GM10847 (cell line): ENCODE measurements around the gene PLCL2.

Experiments
- POLR2A ChIP-seq: IDR thresholded peaks from 2 replicates; pipeline ENCODE4 v1.6.1; 2011; ENCODE audit not compliant: insufficient read length; ENCODE audit errors: extremely low read depth

Gene PLCL2

GRCh38 chr3:16881896-16882630 is 2.7 kb upstream of the PLCL2 start:
- no peak for TF ChIP-seq POLR2A

- TF ChIP-seq POLR2A, result no peak
These were observed 1.6 kb upstream of the PLCL2 start for GRCh38 chr3:16883057-16883722.

- no peak for TF ChIP-seq POLR2A
These were observed 1.1 kb upstream of the PLCL2 start for GRCh38 chr3:16883723-16884083.

GRCh38 chr3:16884084-16884747 is 539 bp upstream of the PLCL2 start:
- TF ChIP-seq POLR2A, result no peak

GRCh38 chr3:16885593-16886302 is 993 bp downstream of the PLCL2 start:
- TF ChIP-seq POLR2A, result no peak

- TF ChIP-seq POLR2A, result no peak
These were observed 1.5 kb downstream of the PLCL2 start for GRCh38 chr3:16886303-16886683.

GRCh38 chr3:16887130-16887529 is 2.4 kb downstream of the PLCL2 start:
- TF ChIP-seq POLR2A, result no peak

GRCh38 chr3:16888356-16888755 is 3.6 kb downstream of the PLCL2 start:
- no peak for TF ChIP-seq POLR2A

- no peak for TF ChIP-seq POLR2A
These were observed 4.2 kb downstream of the PLCL2 start for GRCh38 chr3:16888785-16889607.

- no peak for TF ChIP-seq POLR2A
These were observed 6.0 kb downstream of the PLCL2 start for GRCh38 chr3:16890597-16891333.

GRCh38 chr3:16893618-16894200 is 9.0 kb downstream of the PLCL2 start:
- TF ChIP-seq POLR2A, result no peak

- no peak for TF ChIP-seq POLR2A
These were observed 11.4 kb downstream of the PLCL2 start for GRCh38 chr3:16896094-16896627.

- no peak for TF ChIP-seq POLR2A
These were observed 12.1 kb downstream of the PLCL2 start for GRCh38 chr3:16896820-16897219.
